HG02938 (cell line): ENCODE measurements around the gene SPDEF.

ENCODE experiments used
- ATAC-seq: cut with Tn5 transposase; IDR thresholded peaks from one replicate; pipeline ENCODE4 v1.9.1; 2021; ENCODE audit warnings: mild to moderate bottlenecking, moderate library complexity; ENCODE audit not compliant: unreplicated experiment

The SPDEF gene

GRCh38 chr6:34564181-34564580 lies 8.1 kb upstream of the SPDEF start:
- ATAC-seq: no peak

GRCh38 chr6:34563513-34563870 lies 7.4 kb upstream of the SPDEF start:
- no peak for ATAC-seq

- no peak for ATAC-seq
Observed at GRCh38 chr6:34562861-34563512, 6.9 kb upstream of the SPDEF start.

- ATAC-seq: no peak
Observed at GRCh38 chr6:34562350-34562749, 6.2 kb upstream of the SPDEF start.

GRCh38 chr6:34561227-34561530 lies 5.0 kb upstream of the SPDEF start:
- ATAC-seq: no peak

GRCh38 chr6:34560366-34561226 lies 4.5 kb upstream of the SPDEF start:
- no peak for ATAC-seq

- ATAC-seq: no peak
Observed at GRCh38 chr6:34559651-34560365, 3.7 kb upstream of the SPDEF start.

- ATAC-seq: no peak
Observed at GRCh38 chr6:34558172-34558714, 2.1 kb upstream of the SPDEF start.

- no peak for ATAC-seq
Observed at GRCh38 chr6:34557228-34557627, 1.1 kb upstream of the SPDEF start.

GRCh38 chr6:34556493-34556892 lies 364 bp upstream of the SPDEF start:
- no peak for ATAC-seq

GRCh38 chr6:34555328-34555727 lies 801 bp downstream of the SPDEF start:
- no peak for ATAC-seq

- ATAC-seq: no peak
Observed at GRCh38 chr6:34555007-34555322, 1.2 kb downstream of the SPDEF start.

- no peak for ATAC-seq
Observed at GRCh38 chr6:34554291-34555006, 1.7 kb downstream of the SPDEF start.

- ATAC-seq: no peak
Observed at GRCh38 chr6:34553750-34554149, 2.4 kb downstream of the SPDEF start.

- no peak for ATAC-seq
Observed at GRCh38 chr6:34553146-34553545, 3.0 kb downstream of the SPDEF start.

GRCh38 chr6:34552620-34553019 lies 3.5 kb downstream of the SPDEF start:
- ATAC-seq: no peak

GRCh38 chr6:34551720-34552119 lies 4.4 kb downstream of the SPDEF start:
- no peak for ATAC-seq

GRCh38 chr6:34549804-34550202 lies 6.3 kb downstream of the SPDEF start:
- ATAC-seq: no peak

- no peak for ATAC-seq
Observed at GRCh38 chr6:34549026-34549803, 6.9 kb downstream of the SPDEF start.
